KMS-11 (cell line): ENCODE results near the gene RGS9.

Experiments
- H2AFZ ChIP-seq: fragments of 200-600 bp; sonication (generic); 2 replicates; pipeline ENCODE4 v1.6.1; 2016; ENCODE audit warnings: antibody characterized with exemption, mixed run types, low read depth
- H3K27ac ChIP-seq: fragments of 200-600 bp; sonication (generic); 2 replicates; pipeline ENCODE4 v1.6.1; 2016; ENCODE audit warnings: mild to moderate bottlenecking, mixed run types
- H3K27me3 ChIP-seq: fragments of 200-600 bp; sonication (generic); 2 replicates; pipeline ENCODE4 v1.6.1; 2017; ENCODE audit warnings: mild to moderate bottlenecking, low read depth, mixed run types, moderate library complexity; ENCODE audit not compliant: insufficient read depth
- H3K36me3 ChIP-seq: fragments of 200-600 bp; sonication (generic); 2 replicates; pipeline ENCODE4 v1.6.1; 2017; ENCODE audit warnings: mild to moderate bottlenecking, mixed run types; ENCODE audit not compliant: insufficient read depth
- H3K4me1 ChIP-seq: fragments of 200-600 bp; sonication (generic); 2 replicates; pipeline ENCODE4 v1.6.1; 2016; ENCODE audit warnings: mild to moderate bottlenecking, low read depth, mixed run types; ENCODE audit not compliant: poor library complexity, severe bottlenecking
- H3K4me2 ChIP-seq: fragments of 200-600 bp; sonication (generic); 2 replicates; pipeline ENCODE4 v1.7.0; 2016; ENCODE audit warnings: mild to moderate bottlenecking, mixed run types
- H3K4me3 ChIP-seq: fragments of 200-600 bp; sonication (generic); IDR thresholded peaks from 2 replicates; pipeline ENCODE4 v1.6.1; 2017; ENCODE audit warnings: low read depth, low read length, mixed read lengths; ENCODE audit not compliant: insufficient read depth
- H3K79me2 ChIP-seq: fragments of 200-600 bp; sonication (generic); 2 replicates; pipeline ENCODE4 v1.6.1; 2016; ENCODE audit warnings: low read depth, mixed run types; ENCODE audit not compliant: insufficient read depth
- H3K9ac ChIP-seq: fragments of 200-600 bp; sonication (generic); 2 replicates; pipeline ENCODE4 v1.6.1; 2016; ENCODE audit warnings: mild to moderate bottlenecking, mixed run types
- H4K20me1 ChIP-seq: fragments of 200-600 bp; sonication (generic); 2 replicates; pipeline ENCODE4 v1.6.1; 2016; ENCODE audit warnings: mild to moderate bottlenecking, mixed run types; ENCODE audit not compliant: insufficient read depth
- CTCF ChIP-seq: fragments of 200-600 bp; sonication (generic); conservative IDR thresholded peaks from 2 replicates; pipeline ENCODE4 v1.6.1; 2017; ENCODE audit warnings: low read depth, mild to moderate bottlenecking, antibody characterized with exemption, low read length, moderate library complexity, mixed read lengths

The RGS9 gene

GRCh38 chr17:65261682-65262636, 124.8 kb downstream of the RGS9 start:
- no peak overlapping the region for H3K9ac ChIP-seq
- H2AFZ ChIP-seq, result no peak overlapping the region
- H3K4me2 ChIP-seq, result no peak overlapping the region
- H3K4me1 ChIP-seq, result no peaks in the 10 kb centered on the region
- H3K4me3 ChIP-seq, result no peak overlapping the region
- H3K36me3 ChIP-seq, result no peaks in the 10 kb centered on the region
- no peaks in the 10 kb centered on the region for H3K27me3 ChIP-seq
- no peak for TF ChIP-seq CTCF
- no peaks in the 10 kb centered on the region for H3K79me2 ChIP-seq
- H3K27ac ChIP-seq, result no peak overlapping the region
- H4K20me1 ChIP-seq, result no peaks in the 10 kb centered on the region

GRCh38 chr17:65265276-65265675, 128.1 kb downstream of the RGS9 start:
- H3K4me2 ChIP-seq, result no peak overlapping the region
- H4K20me1 ChIP-seq, result no peaks in the 10 kb centered on the region
- no peaks in the 10 kb centered on the region for H3K36me3 ChIP-seq
- no peaks in the 10 kb centered on the region for H3K27me3 ChIP-seq
- H3K9ac ChIP-seq, result no peak overlapping the region
- no peaks in the 10 kb centered on the region for H3K79me2 ChIP-seq
- no peak for TF ChIP-seq CTCF
- no peak overlapping the region for H3K27ac ChIP-seq
- no peak overlapping the region for H3K4me3 ChIP-seq
- no peaks in the 10 kb centered on the region for H3K4me1 ChIP-seq
- H2AFZ ChIP-seq, result no peak overlapping the region

GRCh38 chr17:65268832-65269231, 131.7 kb downstream of the RGS9 start:
- Histone ChIP-seq H3K4me1 (no peaks in the 10 kb centered on the region), H3K4me3 (no peak overlapping the region), H3K79me2 (no peaks in the 10 kb centered on the region), H3K27ac (no peak overlapping the region), H4K20me1 (no peaks in the 10 kb centered on the region), H3K4me2 (no peak overlapping the region), H3K9ac (no peak overlapping the region), H3K36me3 (no peaks in the 10 kb centered on the region), H2AFZ (no peak overlapping the region), H3K27me3 (no peaks in the 10 kb centered on the region)
- TF ChIP-seq CTCF, result no peak

- H3K4me2 ChIP-seq, result no peak overlapping the region
- H3K9ac ChIP-seq, result no peak overlapping the region
- H3K27ac ChIP-seq, result no peak overlapping the region
- H3K79me2 ChIP-seq, result no peaks in the 10 kb centered on the region
- no peak overlapping the region for H2AFZ ChIP-seq
- H3K36me3 ChIP-seq, result no peaks in the 10 kb centered on the region
- no peak for TF ChIP-seq CTCF
- H3K4me3 ChIP-seq, result no peak overlapping the region
- H3K4me1 ChIP-seq, result no peaks in the 10 kb centered on the region
- no peaks in the 10 kb centered on the region for H3K27me3 ChIP-seq
- no peaks in the 10 kb centered on the region for H4K20me1 ChIP-seq
Measured at GRCh38 chr17:65270499-65271253, 133.5 kb downstream of the RGS9 start.
